Panc1 (cell line): ENCODE data around the gene CTNNBIP1. TPM values are rescaled to one million over a fixed set of nuclear protein-coding genes. Genes with fewer than 3 reads are reported as not detected.

Experiments used
- ATAC-seq: fragments of 200-7000 bp; cut with Tn5 transposase; 2 replicates; pipeline ENCODE4 v1.9.1; 2020; ENCODE audit warnings: mild to moderate bottlenecking, moderate library complexity
- Bru-seq: library from RNA; stranded (reverse); fragments of 400-500 nt; gene quantifications from one replicate; lab custom pipeline; 2021; lab: Mats Ljungman, UMichigan
- BruChase-seq, 2 experiments: library from RNA; stranded (reverse); fragments of 400-500 nt; gene quantifications; one replicate each; lab custom pipeline; 2021; lab: Mats Ljungman, UMichigan
- BruUV-seq: library from RNA; stranded (reverse); fragments of 400-500 nt; replicated peaks from 2 replicates; lab custom pipeline; 2021; lab: Mats Ljungman, UMichigan
- CTCF ChIA-PET: fragments of 300-600 bp; sonication (Branson Sonifier 250); formaldehyde crosslinking; loops from one replicate; lab custom pipeline; 2022; ENCODE audit warnings: antibody characterized with exemption; lab: Charles Lee
- POLR2A ChIA-PET: fragments of 300-600 bp; sonication (Branson Sonifier 250); formaldehyde crosslinking; loops from one replicate; lab custom pipeline; 2022; ENCODE audit warnings: antibody characterized with exemption; lab: Charles Lee
- DNase-seq: peaks from one replicate; pipeline ENCODE4 v3.0.0-alpha.2; 2010; ENCODE audit warnings: low read depth, low spot score
- H3K27ac ChIP-seq: 2 replicates; pipeline ENCODE4 v1.5.1; 2011; ENCODE audit warnings: mild to moderate bottlenecking, low read length, inconsistent platforms
- H3K27me3 ChIP-seq: fragments of 200-500 bp; sonication (Bioruptor generic); 2 replicates; pipeline ENCODE4 v1.6.0; 2014; ENCODE audit warnings: low read length, inconsistent platforms; ENCODE audit not compliant: control insufficient read depth, insufficient read depth
- H3K36me3 ChIP-seq: fragments of 200-500 bp; sonication (Bioruptor generic); 2 replicates; pipeline ENCODE4 v1.5.1; 2014; ENCODE audit warnings: inconsistent platforms, mild to moderate bottlenecking, low read length, moderate library complexity; ENCODE audit not compliant: control insufficient read depth, insufficient read depth
- H3K4me1 ChIP-seq: 2 replicates; pipeline ENCODE4 v1.5.1; 2011; ENCODE audit warnings: inconsistent platforms, mild to moderate bottlenecking, low read length, moderate library complexity; ENCODE audit not compliant: control insufficient read depth, insufficient read depth
- H3K4me3 ChIP-seq, 2 experiments: 2 replicates each; pipeline ENCODE4 v1.5.1; 2011 to 2012; ENCODE audit warnings: low read depth in 2 of 2, low read length in 2 of 2, mild to moderate bottlenecking in 2 of 2, inconsistent platforms in 1 of 2, moderate library complexity in 1 of 2
- H3K9me3 ChIP-seq: fragments of 200-500 bp; sonication (Bioruptor generic); 2 replicates; pipeline ENCODE4 v1.5.1; 2014; ENCODE audit warnings: low read depth, mild to moderate bottlenecking, inconsistent platforms, low read length, moderate library complexity; ENCODE audit not compliant: control insufficient read depth, insufficient read depth
- POLR2AphosphoS5 ChIP-seq: IDR thresholded peaks from 2 replicates; pipeline ENCODE4 v1.6.1; 2012; ENCODE audit warnings: mild to moderate bottlenecking, low read depth, low read length, moderate library complexity
- SIN3A ChIP-seq: IDR thresholded peaks from 2 replicates; pipeline ENCODE4 v1.6.1; 2012; ENCODE audit warnings: low read depth, mild to moderate bottlenecking, low read length, moderate library complexity, borderline replicate concordance; ENCODE audit not compliant: insufficient read depth
- TCF7L2 ChIP-seq: IDR thresholded peaks from 2 replicates; pipeline ENCODE4 v1.6.1; 2011; ENCODE audit warnings: mild to moderate bottlenecking, low read depth, low read length, inconsistent platforms
- in situ Hi-C: cut with HindIII; loops from 2 replicates; pipeline ENCODE4 v1.10.0; 2016; ENCODE audit warnings: low sequenced_read_pairs, low pct_unique_long_range_greater_than_20kb
- intact Hi-C: fragments of 100-400 bp; cut with micrococcal nuclease; formaldehyde crosslinking; loops from one replicate; pipeline ENCODE4 v1.10.0; 2022; ENCODE audit not compliant: unreplicated experiment
- long read RNA-seq: library from polyadenylated mRNA; unstranded; transcript quantifications from one replicate; pipeline ENCODE4 v2.0.0, GENCODE V29; 2021; ENCODE audit not compliant: unreplicated experiment
- polyA plus RNA-seq: library from polyadenylated mRNA; unstranded; fragments of >200 nt; gene quantifications from one replicate; pipeline ENCODE4 v1.2.1, GENCODE V29; 2012; ENCODE audit warnings: missing spikeins; ENCODE audit not compliant: insufficient read length
- total RNA-seq: library from RNA; stranded (reverse); gene quantifications from one replicate; pipeline ENCODE4 v1.2.1, GENCODE V29; 2021; ENCODE audit not compliant: unreplicated experiment
- TF ChIP-seq, protein P1 (sequence below): fragments of 450-650 bp; IDR thresholded peaks from 2 replicates; pipeline ENCODE4 v1.5.1; 2017; ENCODE audit warnings: mild to moderate bottlenecking
- TF ChIP-seq, protein P2 (sequence below), 2 experiments: IDR thresholded peaks; 2 replicates each; pipeline ENCODE4 v1.6.1; 2011 to 2012; ENCODE audit warnings: low read depth in 2 of 2, control low read depth in 1 of 2, low read length in 1 of 2, mild to moderate bottlenecking in 1 of 2, moderate library complexity in 1 of 2; ENCODE audit not compliant: insufficient read depth in 1 of 2

The CTNNBIP1 gene, protein sequence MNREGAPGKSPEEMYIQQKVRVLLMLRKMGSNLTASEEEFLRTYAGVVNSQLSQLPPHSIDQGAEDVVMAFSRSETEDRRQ
- total RNA-seq (36.9 TPM), Bru-seq, nascent RNA (percentile 60 among the genes with signal in this experiment), BruChase-seq, experiment 1, labeled RNA remaining after a 2-hour chase (percentile 62 among the genes with signal in this experiment), BruChase-seq, experiment 2, labeled RNA remaining after a 6-hour chase (percentile 65 among the genes with signal in this experiment)
- polyA plus RNA-seq, result 66.7 TPM
- long read RNA-seq, transcript CTNNBIP1-204 (5 exons, 1,206 nt), result major isoform, 34 of 56 reads
- long read RNA-seq, partial matches to known transcripts, result 3 of 56 reads
- long read RNA-seq, other reads (novel, unspliced or antisense), result 18 of 56 reads

DNA sequence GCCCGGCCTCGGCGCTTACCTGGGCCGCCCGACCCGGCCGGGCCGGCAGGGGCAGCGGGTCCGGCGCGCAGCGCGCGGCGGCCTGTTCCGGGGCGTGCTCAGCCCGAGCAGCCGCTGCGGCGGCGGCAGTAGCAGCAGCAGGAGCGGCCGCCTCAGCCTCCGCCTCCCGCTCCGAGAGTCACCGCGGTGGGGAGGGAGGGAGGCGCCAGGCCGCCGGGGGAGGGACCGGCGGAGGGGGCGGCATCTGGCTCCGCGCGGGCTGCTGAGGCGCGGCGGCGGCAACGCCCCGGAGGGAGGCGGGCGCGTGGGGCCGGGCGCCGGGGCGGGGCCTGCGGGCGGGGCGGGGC lies at the start of gene CTNNBIP1:
TSS of gene CTNNBIP1 (minus strand) at position 194 of the 347 bp plus-strand sequence. CDS start 38,205 bp downstream, outside the sequence.
- POLR2A ChIA-PET, result no interaction called here
- DNase-seq (no peak), ATAC-seq (peak; percentile 91)
- no TSS peak for BruUV-seq
- peak within 1 kb of the TSS; percentile 68 to 97 for H3K4me3 ChIP-seq
- CTCF ChIA-PET, result interaction anchor here (0.8 kb wide), 1 partner anchor 189 kb away, joined by 4 read pairs; no protein-coding TSS in a partner anchor
- intact Hi-C loops (no loop called here), in situ Hi-C loops (no loop called here)
- H3K9me3 ChIP-seq, result no peaks in the 10 kb centered on the region
- peaks cover 8% of the 10 kb centered on the region for H3K4me1 ChIP-seq
- peak within 1 kb of the TSS; percentile 93 for H3K27ac ChIP-seq
- TF ChIP-seq, protein P1, sequence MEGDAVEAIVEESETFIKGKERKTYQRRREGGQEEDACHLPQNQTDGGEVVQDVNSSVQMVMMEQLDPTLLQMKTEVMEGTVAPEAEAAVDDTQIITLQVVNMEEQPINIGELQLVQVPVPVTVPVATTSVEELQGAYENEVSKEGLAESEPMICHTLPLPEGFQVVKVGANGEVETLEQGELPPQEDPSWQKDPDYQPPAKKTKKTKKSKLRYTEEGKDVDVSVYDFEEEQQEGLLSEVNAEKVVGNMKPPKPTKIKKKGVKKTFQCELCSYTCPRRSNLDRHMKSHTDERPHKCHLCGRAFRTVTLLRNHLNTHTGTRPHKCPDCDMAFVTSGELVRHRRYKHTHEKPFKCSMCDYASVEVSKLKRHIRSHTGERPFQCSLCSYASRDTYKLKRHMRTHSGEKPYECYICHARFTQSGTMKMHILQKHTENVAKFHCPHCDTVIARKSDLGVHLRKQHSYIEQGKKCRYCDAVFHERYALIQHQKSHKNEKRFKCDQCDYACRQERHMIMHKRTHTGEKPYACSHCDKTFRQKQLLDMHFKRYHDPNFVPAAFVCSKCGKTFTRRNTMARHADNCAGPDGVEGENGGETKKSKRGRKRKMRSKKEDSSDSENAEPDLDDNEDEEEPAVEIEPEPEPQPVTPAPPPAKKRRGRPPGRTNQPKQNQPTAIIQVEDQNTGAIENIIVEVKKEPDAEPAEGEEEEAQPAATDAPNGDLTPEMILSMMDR, result no peak
- TF ChIP-seq, protein P2, sequence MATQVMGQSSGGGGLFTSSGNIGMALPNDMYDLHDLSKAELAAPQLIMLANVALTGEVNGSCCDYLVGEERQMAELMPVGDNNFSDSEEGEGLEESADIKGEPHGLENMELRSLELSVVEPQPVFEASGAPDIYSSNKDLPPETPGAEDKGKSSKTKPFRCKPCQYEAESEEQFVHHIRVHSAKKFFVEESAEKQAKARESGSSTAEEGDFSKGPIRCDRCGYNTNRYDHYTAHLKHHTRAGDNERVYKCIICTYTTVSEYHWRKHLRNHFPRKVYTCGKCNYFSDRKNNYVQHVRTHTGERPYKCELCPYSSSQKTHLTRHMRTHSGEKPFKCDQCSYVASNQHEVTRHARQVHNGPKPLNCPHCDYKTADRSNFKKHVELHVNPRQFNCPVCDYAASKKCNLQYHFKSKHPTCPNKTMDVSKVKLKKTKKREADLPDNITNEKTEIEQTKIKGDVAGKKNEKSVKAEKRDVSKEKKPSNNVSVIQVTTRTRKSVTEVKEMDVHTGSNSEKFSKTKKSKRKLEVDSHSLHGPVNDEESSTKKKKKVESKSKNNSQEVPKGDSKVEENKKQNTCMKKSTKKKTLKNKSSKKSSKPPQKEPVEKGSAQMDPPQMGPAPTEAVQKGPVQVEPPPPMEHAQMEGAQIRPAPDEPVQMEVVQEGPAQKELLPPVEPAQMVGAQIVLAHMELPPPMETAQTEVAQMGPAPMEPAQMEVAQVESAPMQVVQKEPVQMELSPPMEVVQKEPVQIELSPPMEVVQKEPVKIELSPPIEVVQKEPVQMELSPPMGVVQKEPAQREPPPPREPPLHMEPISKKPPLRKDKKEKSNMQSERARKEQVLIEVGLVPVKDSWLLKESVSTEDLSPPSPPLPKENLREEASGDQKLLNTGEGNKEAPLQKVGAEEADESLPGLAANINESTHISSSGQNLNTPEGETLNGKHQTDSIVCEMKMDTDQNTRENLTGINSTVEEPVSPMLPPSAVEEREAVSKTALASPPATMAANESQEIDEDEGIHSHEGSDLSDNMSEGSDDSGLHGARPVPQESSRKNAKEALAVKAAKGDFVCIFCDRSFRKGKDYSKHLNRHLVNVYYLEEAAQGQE (IDR thresholded peaks at IDR 0.05; ENCODE audit: insufficient read depth in 1 of 2, low read depth in 2 of 2, low read length in 1 of 2), result no peak
- TF ChIP-seq POLR2AphosphoS5, result no peak
- no peak for TF ChIP-seq TCF7L2
- no peak for TF ChIP-seq SIN3A
- no peaks in the 10 kb centered on the region for H3K27me3 ChIP-seq
- H3K36me3 ChIP-seq, result no peaks in the 10 kb centered on the region; the same call in 1 of the 2 replicates

DNA sequence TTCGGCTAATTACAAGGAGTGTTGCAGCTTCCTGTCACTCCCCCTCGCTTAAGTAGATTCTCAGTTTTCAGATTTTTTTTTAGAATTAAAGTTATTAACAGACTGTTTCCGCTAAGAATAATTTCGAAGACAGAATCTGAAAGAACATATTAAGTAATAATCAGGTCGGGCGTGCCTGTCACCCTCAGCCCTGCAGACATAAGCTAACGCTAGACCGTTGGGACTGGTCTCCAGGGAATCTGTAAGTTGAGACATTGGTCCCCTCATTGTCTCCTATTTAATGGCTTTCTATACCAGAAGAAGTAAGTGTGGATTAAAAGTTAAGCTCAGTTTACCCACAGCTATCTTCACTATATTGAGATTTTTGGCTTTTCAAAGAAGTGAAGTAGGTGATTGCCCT lies 47.7 kb upstream of the CTNNBIP1 start:
- DNase-seq (no peak), ATAC-seq (no peak)
- H3K36me3 ChIP-seq, result no peaks in the 10 kb centered on the region
- BruUV-seq, result no TSS peak
- ChIA-PET POLR2A (no interaction called here), CTCF (no interaction called here)
- no peak overlapping the region for H3K27ac ChIP-seq
- TF ChIP-seq TCF7L2 (no peak), POLR2AphosphoS5 (no peak)
- no peaks in the 10 kb centered on the region for H3K9me3 ChIP-seq
- H3K4me1 ChIP-seq, result no peaks in the 10 kb centered on the region
- in situ Hi-C loops, result no loop called here
- H3K27me3 ChIP-seq, result no peaks in the 10 kb centered on the region
- intact Hi-C loops, result no loop called here
- no peak overlapping the region for H3K4me3 ChIP-seq

DNA sequence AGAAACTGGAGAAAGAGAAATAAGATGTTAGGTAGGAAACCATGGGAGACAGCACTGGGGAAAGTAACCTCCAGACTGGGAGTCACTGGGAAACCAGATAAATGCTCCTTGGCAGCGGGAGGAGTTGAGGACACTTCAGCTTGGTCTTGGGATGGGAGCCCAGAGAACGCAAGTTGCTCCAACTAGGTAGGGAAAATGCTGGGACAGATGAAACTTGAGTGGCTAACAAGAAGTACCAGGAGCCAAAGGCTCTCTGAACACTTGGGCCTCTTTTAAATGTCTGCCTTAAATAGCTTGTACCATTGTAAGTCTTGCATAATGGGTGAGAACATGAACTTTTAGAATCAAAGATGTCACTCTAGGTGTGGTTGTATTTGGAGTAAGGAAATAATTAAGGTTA lies 36.2 kb upstream of the CTNNBIP1 start:
- Histone ChIP-seq H3K27me3 (no peaks in the 10 kb centered on the region), H3K36me3 (peaks cover 3% of the 10 kb centered on the region; the same call in 1 of the 2 replicates), H3K27ac (no peak overlapping the region), H3K4me3 (no peak overlapping the region), H3K9me3 (no peaks in the 10 kb centered on the region), H3K4me1 (no peaks in the 10 kb centered on the region)
- no peak for DNase-seq
- TF ChIP-seq SIN3A (no peak), TCF7L2 (no peak)
- TF ChIP-seq, protein P2 (IDR thresholded peaks at IDR 0.05; ENCODE audit: insufficient read depth in 1 of 2, low read depth in 2 of 2, low read length in 1 of 2), result no peak
- ChIA-PET POLR2A (no interaction called here), CTCF (interaction anchor here (0.6 kb wide), 1 partner anchor 56 kb away, joined by 10 read pairs; no protein-coding TSS in a partner anchor)
- in situ Hi-C loops, result no loop called here
- no peak for ATAC-seq
- intact Hi-C loops, result no loop called here
- TSS peak; percentile 13 for BruUV-seq
